IPS-15b (cell line): ENCODE measurements around the gene DZIP3.

ENCODE experiments used
- H3K27me3 ChIP-seq: one replicate; pipeline ENCODE4 v1.6.1; 2013; ENCODE audit warnings: low read length; ENCODE audit not compliant: control insufficient read depth, insufficient read depth
- H3K36me3 ChIP-seq: one replicate; pipeline ENCODE4 v1.6.1; 2013; ENCODE audit warnings: low read length; ENCODE audit not compliant: control insufficient read depth, insufficient read depth
- H3K4me1 ChIP-seq: one replicate; pipeline ENCODE4 v1.6.1; 2013; ENCODE audit warnings: mild to moderate bottlenecking, low read length; ENCODE audit not compliant: control insufficient read depth, insufficient read depth
- H3K4me3 ChIP-seq: one replicate; pipeline ENCODE4 v1.5.1; 2013; ENCODE audit warnings: low read depth, low read length
- H3K9ac ChIP-seq: one replicate; pipeline ENCODE4 v1.6.1; 2013; ENCODE audit warnings: low read depth, mild to moderate bottlenecking, low read length
- H3K9me3 ChIP-seq: one replicate; pipeline ENCODE4 v1.6.1; 2013; ENCODE audit warnings: mild to moderate bottlenecking, low read length; ENCODE audit not compliant: control insufficient read depth, insufficient read depth

The DZIP3 gene, protein sequence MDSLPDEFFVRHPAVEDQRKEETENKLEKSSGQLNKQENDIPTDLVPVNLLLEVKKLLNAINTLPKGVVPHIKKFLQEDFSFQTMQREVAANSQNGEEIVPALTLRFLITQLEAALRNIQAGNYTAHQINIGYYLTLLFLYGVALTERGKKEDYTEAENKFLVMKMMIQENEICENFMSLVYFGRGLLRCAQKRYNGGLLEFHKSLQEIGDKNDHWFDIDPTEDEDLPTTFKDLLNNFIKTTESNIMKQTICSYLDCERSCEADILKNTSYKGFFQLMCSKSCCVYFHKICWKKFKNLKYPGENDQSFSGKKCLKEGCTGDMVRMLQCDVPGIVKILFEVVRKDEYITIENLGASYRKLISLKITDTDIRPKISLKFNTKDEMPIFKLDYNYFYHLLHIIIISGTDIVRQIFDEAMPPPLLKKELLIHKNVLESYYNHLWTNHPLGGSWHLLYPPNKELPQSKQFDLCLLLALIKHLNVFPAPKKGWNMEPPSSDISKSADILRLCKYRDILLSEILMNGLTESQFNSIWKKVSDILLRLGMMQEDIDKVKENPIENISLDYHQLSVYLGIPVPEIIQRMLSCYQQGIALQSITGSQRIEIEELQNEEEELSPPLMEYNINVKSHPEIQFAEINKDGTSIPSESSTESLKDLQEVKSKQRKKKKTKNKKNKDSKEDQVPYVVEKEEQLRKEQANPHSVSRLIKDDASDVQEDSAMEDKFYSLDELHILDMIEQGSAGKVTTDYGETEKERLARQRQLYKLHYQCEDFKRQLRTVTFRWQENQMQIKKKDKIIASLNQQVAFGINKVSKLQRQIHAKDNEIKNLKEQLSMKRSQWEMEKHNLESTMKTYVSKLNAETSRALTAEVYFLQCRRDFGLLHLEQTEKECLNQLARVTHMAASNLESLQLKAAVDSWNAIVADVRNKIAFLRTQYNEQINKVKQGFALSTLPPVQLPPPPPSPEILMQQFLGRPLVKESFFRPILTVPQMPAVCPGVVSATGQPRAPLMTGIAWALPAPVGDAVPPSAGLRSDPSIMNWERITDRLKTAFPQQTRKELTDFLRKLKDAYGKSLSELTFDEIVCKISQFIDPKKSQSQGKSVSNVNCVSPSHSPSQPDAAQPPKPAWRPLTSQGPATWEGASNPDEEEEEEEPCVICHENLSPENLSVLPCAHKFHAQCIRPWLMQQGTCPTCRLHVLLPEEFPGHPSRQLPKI

GRCh38 chr3:108589081-108589997 lies at the start of gene DZIP3, which contains the start of gene CIP2A:
TSS of gene DZIP3 (plus strand) at chr3:108589722. CDS start at chr3:108605407, 15,685 bp downstream.
TSS of gene CIP2A (minus strand) at chr3:108589438. CDS start at chr3:108589375, 63 bp downstream.
- Histone ChIP-seq H3K36me3 (no peaks in the 10 kb centered on the region), H3K9ac (peak within 1 kb of the TSS; percentile 95), H3K4me1 (peaks cover 2% of the 10 kb centered on the region), H3K27me3 (no peaks in the 10 kb centered on the region), H3K9me3 (no peaks in the 10 kb centered on the region), H3K4me3 (peak within 1 kb of the TSS; percentile 93)

DNA sequence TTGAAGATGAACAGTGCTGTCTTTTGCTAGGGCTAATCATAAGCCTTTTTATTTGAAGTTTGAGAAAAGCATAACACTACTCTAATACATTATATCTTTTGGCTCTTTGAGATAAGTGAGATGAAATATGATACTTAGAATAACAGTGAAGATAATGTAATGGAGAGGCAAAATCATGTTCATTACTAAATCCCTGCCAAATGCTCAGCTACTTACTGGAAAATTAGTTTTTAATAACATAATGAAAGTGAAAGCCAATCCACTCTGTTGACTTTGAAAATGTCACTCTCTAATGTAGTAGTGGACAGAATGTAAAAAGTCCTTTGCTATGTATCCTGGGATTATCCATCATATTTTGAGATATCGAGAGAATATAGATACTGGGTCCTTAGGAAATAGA lies 43.3 kb upstream of the DZIP3 start:
- H3K27me3 ChIP-seq, result no peaks in the 10 kb centered on the region
- no peaks in the 10 kb centered on the region for H3K4me1 ChIP-seq
- H3K36me3 ChIP-seq, result peaks cover 4% of the 10 kb centered on the region
- H3K9ac ChIP-seq, result no peak overlapping the region
- H3K4me3 ChIP-seq, result no peak overlapping the region
- H3K9me3 ChIP-seq, result no peaks in the 10 kb centered on the region

DNA sequence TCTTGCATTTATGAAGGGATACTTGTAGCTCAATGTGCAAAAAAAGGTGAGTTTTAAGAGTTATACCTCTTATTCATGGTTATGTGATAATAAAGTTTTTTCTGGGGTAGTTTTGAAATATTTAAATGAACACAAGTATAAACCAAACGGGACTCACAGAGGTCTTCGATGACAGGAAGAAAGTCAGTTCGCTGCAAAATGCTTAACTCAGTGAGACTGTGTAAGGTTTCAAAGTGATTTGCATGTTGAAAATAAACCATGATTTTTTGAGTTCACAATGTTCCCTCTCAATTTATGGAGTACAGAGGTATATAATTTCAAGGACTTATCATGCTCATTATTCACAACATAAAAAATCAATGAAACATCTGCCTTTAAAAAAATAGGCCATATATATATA lies 42.8 kb upstream of the DZIP3 start:
- no peaks in the 10 kb centered on the region for H3K27me3 ChIP-seq
- H3K4me3 ChIP-seq, result no peak overlapping the region
- H3K9me3 ChIP-seq, result no peaks in the 10 kb centered on the region
- H3K4me1 ChIP-seq, result no peaks in the 10 kb centered on the region
- no peak overlapping the region for H3K9ac ChIP-seq
- peaks cover 4% of the 10 kb centered on the region for H3K36me3 ChIP-seq

DNA sequence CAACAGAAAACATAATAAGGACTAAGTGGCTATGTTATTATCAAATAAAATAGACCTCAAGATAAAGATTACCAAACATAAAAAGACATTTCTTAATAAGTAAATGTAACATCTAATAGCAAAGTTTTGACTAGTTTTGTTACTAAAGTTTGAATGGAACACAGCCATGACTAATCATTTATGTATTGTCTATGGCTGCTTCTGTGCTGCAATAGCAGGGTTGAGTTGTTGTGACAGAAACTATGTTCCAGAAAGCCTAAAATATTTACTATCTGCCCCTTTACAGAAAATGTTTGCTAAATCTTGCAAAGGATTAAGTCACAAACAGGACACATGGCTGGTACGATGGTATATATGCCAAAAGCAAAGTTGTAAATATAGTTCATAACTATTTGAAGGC lies 41.2 kb upstream of the DZIP3 start:
- Histone ChIP-seq H3K9me3 (no peaks in the 10 kb centered on the region), H3K9ac (no peak overlapping the region), H3K36me3 (peaks cover 4% of the 10 kb centered on the region), H3K27me3 (no peaks in the 10 kb centered on the region), H3K4me1 (no peaks in the 10 kb centered on the region), H3K4me3 (no peak overlapping the region)

DNA sequence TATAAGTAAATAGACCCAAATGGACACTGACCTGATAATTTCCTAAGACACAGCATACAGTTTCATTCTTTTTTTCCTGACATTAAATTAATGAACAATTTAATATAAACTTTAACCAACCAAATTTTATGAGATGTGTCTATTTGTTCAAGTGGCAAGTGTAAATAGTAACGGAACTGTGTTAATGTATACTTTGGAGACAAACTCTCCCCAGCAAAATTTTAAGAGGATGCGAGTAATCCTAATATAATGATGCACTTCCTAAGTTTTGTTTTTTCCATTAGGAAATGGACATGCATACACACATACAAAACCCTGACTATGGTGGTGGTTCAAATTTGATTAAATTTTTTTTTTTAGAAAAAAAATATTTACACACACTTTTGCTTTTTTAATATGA lies 40.6 kb upstream of the DZIP3 start:
- Histone ChIP-seq H3K9me3 (no peaks in the 10 kb centered on the region), H3K27me3 (no peaks in the 10 kb centered on the region), H3K4me1 (no peaks in the 10 kb centered on the region), H3K36me3 (no peaks in the 10 kb centered on the region), H3K4me3 (no peak overlapping the region), H3K9ac (no peak overlapping the region)

DNA sequence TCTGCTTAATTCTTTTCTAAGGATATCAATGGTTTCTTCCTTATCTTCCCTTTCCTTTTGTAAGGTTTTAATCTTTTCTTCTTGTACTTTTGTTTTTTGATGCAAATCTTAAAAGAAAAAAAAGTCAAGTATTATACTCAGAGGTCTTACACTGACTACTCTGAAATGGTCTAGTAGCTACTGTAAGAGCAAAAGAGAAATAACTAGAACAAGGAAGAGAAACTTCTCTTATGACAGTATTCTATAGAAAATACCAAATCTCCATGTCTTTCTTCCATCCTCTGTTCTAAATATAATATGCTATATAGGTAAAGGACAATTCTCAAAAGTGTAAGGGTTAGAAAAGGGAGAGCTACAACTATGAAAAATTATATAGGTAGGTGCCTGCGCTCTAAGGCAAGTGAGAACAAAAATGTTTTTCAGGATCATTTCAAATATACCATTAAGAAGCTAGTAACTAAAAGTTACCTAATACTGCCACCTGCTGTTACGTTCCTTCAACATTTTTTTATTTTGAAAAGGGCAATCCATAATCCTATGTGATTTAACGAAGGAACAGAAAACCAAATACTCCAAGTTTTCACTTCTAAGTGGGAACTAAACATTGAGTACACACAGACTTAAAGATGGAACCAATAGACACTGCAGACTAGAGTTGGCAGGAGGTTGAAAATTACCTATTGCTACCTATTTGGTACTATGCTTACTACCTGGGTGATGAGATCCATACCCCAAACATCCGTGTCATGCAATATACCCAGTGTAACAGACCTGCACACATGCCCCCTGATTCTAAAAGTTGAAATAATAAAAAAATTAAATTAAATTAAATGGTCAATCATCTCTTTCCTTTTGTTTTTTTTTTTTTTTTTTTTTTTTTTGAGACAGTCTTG lies 37.0 kb upstream of the DZIP3 start:
- Histone ChIP-seq H3K36me3 (no peaks in the 10 kb centered on the region), H3K9ac (no peak overlapping the region)

GRCh38 chr3:108554229-108554628 lies 35.3 kb upstream of the DZIP3 start:
- H3K4me3 ChIP-seq, result no peak overlapping the region
- no peak overlapping the region for H3K9ac ChIP-seq
- H3K9me3 ChIP-seq, result no peaks in the 10 kb centered on the region
- no peaks in the 10 kb centered on the region for H3K27me3 ChIP-seq
- H3K36me3 ChIP-seq, result peaks cover 5% of the 10 kb centered on the region
- no peaks in the 10 kb centered on the region for H3K4me1 ChIP-seq

More for the DNA sequence above, 37.0 kb upstream of the DZIP3 start:
- Histone ChIP-seq H3K4me3 (no peak overlapping the region), H3K27me3 (no peaks in the 10 kb centered on the region), H3K4me1 (no peaks in the 10 kb centered on the region), H3K9me3 (no peaks in the 10 kb centered on the region)

DNA sequence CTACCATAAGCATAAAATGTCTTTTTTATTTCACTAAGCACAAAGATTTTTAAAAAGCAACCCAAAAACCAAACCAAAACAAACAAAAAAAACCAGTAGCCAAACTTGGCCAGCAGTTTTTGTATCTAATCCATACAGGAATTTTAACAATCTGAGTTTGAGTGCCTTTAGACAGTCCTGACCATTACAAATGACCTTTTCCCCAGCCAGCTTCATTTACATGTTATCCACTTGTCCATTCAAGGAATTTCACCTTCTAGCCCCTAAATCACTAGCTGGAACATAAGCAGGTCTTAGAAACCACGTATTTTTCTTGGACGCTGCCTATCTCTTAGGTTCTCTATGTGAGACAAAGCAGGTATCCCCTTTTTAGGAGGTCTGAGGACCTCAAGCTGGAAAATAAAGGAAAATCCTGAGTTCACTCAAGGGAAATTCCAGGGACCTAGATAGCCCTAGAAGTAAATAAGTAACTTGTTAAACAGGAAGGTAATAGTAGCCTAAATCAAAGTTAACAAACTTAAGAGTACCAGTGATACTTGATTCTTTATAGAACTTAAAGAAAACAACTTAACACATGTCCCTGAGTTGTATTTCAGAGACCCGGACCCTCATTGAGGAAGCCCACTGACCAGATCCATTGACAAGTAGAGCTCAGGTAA lies 34.5 kb upstream of the DZIP3 start:
- Histone ChIP-seq H3K27me3 (no peaks in the 10 kb centered on the region), H3K4me1 (no peaks in the 10 kb centered on the region), H3K9me3 (no peaks in the 10 kb centered on the region), H3K36me3 (peaks cover 5% of the 10 kb centered on the region), H3K9ac (no peak overlapping the region), H3K4me3 (no peak overlapping the region)

DNA sequence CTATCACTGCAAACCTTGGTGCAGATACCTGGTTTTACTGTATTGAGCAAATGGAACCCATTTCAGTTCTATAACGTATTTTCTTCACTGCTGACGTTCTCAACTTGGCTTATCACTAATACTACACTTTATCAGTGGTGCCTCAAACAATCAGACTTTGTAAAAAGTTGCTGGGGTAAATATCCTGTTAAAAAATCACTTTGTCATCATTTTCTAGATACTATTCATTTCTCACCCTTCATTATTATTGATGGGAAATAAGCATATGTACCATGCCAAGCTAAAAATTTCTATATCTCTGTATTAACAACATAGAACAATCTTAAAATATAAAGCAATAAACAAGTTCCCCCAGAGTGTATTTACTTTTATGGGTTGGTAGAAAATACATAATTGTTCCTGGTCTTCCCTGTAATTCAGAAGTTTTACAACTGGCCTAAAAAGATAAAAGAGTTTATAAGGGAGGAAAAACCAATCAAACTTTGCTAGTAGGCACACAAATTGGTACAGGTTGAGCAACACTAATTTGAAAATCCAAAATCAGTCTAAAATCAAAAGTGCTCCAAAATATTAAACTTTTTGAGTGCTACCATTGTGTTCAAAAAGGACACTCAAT lies 33.4 kb upstream of the DZIP3 start:
- Histone ChIP-seq H3K36me3 (peaks cover 5% of the 10 kb centered on the region), H3K9ac (no peak overlapping the region), H3K4me1 (no peaks in the 10 kb centered on the region), H3K4me3 (no peak overlapping the region), H3K9me3 (no peaks in the 10 kb centered on the region), H3K27me3 (no peaks in the 10 kb centered on the region)
